GM12875 (cell line): Measurements from ENCODE around the gene SAMD4A.

Experiments used
- H3K4me3 ChIP-seq: one replicate; pipeline ENCODE4 v1.5.1; 2011; ENCODE audit warnings: low read depth, low read length, control low read depth
- TF ChIP-seq, protein P1 (sequence below): IDR thresholded peaks from 2 replicates; pipeline ENCODE4 v1.5.1; 2011; ENCODE audit warnings: low read depth, mild to moderate bottlenecking, control low read depth, inconsistent platforms, low read length, moderate library complexity, borderline replicate concordance; ENCODE audit not compliant: insufficient read depth

Gene SAMD4A

DNA sequence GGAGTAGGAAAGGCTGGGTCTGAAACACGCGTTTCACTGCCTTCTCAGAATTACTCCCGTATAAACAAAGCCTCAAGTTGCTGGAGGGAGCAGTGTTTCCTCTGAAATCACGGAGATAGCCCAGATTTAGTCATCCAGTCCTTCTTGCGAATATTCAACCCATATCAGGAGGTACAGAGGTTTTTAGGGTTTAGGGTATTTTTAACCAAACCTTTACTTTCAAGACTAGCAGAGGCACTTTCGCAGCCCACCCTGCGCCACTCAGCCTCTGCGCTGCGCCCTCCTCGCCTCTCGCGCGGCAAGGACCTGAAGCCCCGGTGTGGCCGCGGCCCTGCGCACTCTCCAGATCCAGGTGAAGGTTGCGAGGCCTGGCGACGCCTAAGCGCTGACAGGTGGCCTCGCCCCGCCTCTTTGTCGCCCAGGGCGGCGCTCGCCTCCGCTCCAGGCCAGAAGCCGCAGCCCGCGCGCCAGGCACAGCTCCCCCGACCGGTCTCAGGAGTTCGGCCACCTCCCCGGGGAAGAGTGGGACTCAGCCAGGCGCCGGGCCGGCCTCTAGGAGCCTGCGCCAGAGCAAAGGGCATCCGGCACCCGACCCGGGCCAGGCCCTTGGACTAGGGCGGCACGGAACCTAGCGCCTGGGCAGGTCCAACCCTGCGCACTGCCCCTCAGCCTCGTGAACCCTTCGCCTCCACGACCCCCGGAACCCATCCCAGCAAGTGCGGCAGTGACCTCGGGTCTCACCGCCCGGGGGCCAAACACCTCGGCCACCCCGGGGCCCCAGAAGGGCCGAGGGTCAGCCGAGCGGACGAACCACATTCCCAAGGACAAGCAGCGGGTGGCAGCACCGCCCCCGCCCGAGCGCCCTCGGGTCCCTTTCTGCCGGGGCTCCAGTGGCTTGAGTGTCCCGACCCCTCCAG lies 1.8 kb upstream of the SAMD4A start:
- TF ChIP-seq, protein P1, sequence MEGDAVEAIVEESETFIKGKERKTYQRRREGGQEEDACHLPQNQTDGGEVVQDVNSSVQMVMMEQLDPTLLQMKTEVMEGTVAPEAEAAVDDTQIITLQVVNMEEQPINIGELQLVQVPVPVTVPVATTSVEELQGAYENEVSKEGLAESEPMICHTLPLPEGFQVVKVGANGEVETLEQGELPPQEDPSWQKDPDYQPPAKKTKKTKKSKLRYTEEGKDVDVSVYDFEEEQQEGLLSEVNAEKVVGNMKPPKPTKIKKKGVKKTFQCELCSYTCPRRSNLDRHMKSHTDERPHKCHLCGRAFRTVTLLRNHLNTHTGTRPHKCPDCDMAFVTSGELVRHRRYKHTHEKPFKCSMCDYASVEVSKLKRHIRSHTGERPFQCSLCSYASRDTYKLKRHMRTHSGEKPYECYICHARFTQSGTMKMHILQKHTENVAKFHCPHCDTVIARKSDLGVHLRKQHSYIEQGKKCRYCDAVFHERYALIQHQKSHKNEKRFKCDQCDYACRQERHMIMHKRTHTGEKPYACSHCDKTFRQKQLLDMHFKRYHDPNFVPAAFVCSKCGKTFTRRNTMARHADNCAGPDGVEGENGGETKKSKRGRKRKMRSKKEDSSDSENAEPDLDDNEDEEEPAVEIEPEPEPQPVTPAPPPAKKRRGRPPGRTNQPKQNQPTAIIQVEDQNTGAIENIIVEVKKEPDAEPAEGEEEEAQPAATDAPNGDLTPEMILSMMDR, result 0 out of 2 replicates have a peak, but pooled peaks have one; percentile 9
- H3K4me3 ChIP-seq, result peak overlapping the region; percentile 77

DNA sequence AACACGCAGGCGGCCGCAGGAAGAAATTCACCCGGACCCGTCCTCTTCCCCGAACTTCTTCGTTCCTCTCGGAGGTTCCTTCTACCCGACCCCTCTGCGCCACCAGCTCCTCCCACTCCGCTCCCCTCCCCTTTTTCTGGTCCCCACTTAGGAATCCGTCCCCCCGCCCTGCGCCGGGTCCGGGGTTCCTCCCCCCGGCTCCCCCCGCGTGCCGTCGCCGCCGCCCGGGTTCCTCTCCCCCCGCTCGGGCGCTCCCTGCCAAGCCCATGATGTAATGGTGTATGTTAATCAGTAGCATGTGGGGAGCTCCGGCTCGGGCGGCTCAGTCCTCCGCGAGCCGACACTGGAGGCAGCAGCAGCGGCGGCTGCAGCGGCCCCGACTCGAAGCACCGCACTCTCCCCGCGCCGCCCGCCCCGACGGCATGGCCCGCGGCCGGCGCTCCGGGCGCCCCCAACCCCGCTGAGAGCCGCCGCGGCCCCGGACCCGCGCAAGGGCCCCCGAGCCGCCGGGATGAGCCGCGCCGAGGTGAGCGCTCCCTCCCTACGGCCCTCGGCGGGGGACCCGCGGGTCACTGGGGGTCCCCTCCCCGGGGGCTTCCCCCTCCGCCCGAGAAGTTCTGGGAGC lies 1.0 kb upstream of the SAMD4A start:
- TF ChIP-seq, protein P1, result no peak
- peak overlapping the region; percentile 77 for H3K4me3 ChIP-seq

DNA sequence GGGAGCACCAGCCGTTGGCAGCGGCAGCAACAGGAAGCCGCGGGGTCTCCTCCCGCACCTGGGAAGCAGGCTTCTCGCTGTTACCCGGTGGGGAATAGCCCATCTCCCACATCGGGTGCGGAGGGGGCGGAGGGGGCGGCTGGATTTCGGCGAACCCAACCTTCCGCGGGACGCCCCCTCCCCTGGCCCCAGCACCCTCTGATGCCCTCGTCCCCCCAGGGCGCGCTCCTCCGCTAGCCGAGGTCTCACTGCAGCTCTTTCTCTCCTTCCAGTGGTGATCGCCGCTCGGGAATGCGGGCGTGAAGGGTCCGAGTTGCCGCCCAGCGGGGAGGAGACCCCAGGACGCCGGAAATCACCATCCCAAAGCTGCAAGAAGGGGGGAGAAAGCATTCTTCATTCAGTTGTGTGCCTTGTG lies 303 bp downstream of the SAMD4A start:
- peak overlapping the region; percentile 77 for H3K4me3 ChIP-seq
- TF ChIP-seq, protein P1, result no peak

DNA sequence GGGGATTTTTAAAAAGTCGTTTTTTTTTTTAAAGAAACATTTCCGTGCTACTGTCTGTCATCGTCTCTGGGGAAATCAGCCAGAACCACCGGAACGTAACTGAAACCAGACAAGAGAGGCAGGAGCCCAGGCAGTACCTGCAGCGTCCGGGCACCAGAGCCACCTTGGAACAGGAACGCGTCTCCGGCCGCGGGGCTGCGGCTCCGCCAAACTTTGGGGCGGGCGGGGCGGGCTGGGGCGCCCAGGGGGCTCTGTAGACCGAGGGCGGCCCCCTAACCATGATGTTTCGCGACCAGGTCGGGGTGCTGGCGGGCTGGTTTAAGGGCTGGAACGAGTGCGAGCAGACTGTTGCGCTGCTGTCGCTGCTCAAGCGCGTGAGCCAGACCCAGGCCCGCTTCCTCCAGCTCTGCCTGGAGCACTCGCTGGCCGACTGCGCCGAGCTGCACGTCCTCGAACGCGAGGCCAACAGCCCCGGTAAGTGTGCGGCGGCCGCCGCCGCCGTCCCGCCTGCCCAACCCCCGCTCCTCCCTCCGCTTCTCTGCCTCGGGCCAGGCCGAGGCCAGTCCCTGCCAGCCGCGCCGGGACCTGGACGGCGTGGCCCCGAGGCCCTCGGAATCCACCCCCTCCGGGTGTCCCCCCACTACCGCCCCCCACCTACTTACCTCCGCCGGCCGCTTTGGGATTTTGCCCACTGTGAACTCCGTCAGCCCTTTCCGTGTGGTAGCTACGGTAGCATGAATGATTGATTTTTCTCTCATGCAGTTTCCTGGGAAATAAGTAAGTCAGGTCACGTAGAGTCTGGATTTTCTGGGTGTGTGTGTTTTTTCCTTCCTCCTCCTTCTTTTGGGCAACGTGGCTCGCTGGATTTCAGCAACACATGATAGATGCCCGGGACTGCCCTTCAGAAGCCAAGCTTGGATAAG lies 972 bp downstream of the SAMD4A start:
- H3K4me3 ChIP-seq, result peak overlapping the region; percentile 77
- TF ChIP-seq, protein P1, result no peak

DNA sequence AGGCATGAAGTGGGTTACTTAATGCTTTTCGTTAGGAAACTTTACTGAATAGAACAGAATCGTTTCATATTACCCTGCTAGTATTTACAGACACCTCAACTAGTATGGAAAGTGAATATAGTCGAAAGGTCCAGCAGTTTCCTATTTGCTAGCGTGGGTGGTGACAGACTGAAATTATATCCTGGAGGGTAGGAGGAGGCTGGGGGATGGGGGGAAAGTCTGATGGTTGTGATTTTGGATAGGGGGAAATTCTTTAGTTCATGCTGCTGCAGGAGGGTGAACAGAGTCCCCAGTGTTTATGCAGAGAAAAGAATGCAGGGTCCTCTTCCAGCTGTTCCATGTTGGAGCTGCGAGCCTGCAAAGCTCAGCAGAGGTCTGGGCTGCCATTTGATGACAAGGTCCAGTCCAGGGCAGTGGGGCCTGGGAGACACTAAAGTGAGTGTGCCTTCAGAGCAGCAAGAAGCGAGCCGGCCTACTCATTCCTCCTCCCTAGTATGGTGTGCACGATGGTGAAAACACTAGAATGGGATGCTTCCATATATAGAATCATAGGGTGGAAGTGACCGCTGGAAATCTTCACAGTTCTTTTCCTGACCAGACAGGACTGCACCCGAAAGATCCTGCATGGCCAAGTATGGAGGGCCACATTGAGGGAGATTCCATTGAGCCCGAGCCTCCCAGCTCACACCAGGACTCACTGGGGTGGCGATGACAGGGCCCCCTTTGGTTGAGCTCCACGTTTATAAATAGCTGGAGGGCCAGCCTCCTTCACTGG lies 2.1 kb downstream of the SAMD4A start:
- TF ChIP-seq, protein P1, result no peak
- no peak overlapping the region for H3K4me3 ChIP-seq

DNA sequence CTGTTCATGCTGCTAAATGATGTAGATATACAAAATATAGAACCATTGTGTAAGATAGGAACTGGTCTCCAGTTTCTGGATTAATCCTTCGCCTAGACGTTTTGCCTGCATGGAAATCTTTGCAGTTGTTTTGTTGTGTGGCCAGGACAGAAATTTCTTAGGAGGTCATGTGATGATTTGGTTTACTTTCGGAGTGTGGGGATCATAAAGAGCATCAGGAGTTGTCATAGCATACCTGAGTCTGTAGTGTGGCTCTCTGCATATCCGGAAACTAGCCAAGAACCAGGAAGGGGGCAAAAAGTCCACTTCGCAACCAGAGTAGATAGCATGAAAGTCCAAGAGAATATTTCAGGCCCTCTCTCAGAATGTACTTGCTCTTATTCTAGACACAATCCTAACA lies 3.1 kb downstream of the SAMD4A start:
- H3K4me3 ChIP-seq, result no peak overlapping the region
- TF ChIP-seq, protein P1, result no peak
